ENCODE data around the gene LPO. TPM values are rescaled to one million over a fixed set of nuclear protein-coding genes. Genes with fewer than 3 reads are reported as not detected.

Gene LPO
- total RNA-seq, 1 donor from 2014 or later = not detected

DNA sequence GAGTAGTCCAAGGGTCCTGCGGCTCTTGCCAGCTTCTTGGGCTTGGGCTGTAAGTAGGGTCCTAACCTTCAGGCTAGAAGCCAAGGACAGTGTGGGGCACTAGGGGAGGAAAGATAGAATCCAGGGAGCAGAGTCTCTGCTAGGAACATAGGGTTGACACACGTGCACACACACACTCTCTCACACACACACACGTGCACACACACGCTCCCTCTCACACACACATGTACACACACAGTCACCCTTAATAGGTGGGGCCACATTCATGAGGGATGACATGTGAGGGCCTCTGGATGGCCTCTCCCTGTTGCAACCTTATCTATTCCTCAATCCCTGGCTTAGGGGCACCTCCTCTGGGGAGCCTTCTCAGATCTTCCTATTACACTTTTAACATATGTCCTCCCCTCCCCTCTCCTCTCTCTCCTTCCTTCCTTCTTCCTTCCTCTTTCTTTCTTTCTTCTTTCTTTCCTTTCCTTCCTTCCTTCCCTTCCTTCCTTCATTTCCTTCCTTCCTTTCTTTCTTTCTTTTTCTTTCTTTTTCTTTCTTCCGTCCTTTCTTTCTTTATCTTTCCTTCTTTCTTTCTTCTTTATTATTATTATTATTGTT is 42.8 kb upstream of the LPO start:
- ChIA-PET CTCF (no interaction called here), POLR2A (no interaction called here)
- Mint-ChIP-seq H3K36me3 (ENCODE audit: low read depth) (no peaks in the 10 kb centered on the region), H3K9me3 (no peaks in the 10 kb centered on the region), H3K4me3 (no peak overlapping the region), H3K27ac (no peak overlapping the region), H3K27me3 (peaks cover 30% of the 10 kb centered on the region), H3K4me1 (peaks cover 2% of the 10 kb centered on the region)
- ATAC-seq (ENCODE audit: low read depth) = no peak
- intact Hi-C loops (cut with micrococcal nuclease) = no loop called here
- DNase-seq = no peak
- TF ChIP-seq, protein P1, sequence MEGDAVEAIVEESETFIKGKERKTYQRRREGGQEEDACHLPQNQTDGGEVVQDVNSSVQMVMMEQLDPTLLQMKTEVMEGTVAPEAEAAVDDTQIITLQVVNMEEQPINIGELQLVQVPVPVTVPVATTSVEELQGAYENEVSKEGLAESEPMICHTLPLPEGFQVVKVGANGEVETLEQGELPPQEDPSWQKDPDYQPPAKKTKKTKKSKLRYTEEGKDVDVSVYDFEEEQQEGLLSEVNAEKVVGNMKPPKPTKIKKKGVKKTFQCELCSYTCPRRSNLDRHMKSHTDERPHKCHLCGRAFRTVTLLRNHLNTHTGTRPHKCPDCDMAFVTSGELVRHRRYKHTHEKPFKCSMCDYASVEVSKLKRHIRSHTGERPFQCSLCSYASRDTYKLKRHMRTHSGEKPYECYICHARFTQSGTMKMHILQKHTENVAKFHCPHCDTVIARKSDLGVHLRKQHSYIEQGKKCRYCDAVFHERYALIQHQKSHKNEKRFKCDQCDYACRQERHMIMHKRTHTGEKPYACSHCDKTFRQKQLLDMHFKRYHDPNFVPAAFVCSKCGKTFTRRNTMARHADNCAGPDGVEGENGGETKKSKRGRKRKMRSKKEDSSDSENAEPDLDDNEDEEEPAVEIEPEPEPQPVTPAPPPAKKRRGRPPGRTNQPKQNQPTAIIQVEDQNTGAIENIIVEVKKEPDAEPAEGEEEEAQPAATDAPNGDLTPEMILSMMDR (IDR thresholded peaks at IDR 0.05) = no peak

DNA sequence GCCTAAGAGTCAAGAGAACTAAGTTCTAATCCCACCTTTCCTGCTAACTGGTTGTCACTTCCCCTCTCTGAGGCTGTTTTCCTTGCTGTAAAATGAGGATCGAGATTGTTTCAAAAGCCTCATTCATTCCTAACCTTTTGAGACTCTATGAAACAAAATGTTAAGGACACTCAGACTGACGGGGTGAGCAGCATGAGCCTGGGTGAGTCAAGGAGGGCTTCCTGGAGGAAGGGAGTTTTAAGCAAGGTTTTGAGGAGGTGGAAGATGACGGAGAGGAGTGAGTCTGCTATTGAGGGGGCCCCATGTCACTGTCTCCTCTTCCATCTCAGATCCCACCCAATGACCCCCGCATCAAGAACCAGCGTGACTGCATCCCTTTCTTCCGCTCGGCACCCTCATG is 41.8 kb upstream of the LPO start:
- ChIA-PET POLR2A (no interaction called here), CTCF (no interaction called here)
- TF ChIP-seq, protein P1 (IDR thresholded peaks at IDR 0.05) = no peak
- no peaks in the 10 kb centered on the region for H3K9me3 Mint-ChIP-seq
- H3K36me3 Mint-ChIP-seq (ENCODE audit: low read depth) = no peaks in the 10 kb centered on the region
- ATAC-seq (ENCODE audit: low read depth) = no peak
- H3K27ac Mint-ChIP-seq = no peak overlapping the region
- H3K4me3 Mint-ChIP-seq = no peak overlapping the region
- DNase-seq = no peak
- H3K27me3 Mint-ChIP-seq = peaks cover 27% of the 10 kb centered on the region
- intact Hi-C loops (cut with micrococcal nuclease) = no loop called here
- H3K4me1 Mint-ChIP-seq = peaks cover 2% of the 10 kb centered on the region

DNA sequence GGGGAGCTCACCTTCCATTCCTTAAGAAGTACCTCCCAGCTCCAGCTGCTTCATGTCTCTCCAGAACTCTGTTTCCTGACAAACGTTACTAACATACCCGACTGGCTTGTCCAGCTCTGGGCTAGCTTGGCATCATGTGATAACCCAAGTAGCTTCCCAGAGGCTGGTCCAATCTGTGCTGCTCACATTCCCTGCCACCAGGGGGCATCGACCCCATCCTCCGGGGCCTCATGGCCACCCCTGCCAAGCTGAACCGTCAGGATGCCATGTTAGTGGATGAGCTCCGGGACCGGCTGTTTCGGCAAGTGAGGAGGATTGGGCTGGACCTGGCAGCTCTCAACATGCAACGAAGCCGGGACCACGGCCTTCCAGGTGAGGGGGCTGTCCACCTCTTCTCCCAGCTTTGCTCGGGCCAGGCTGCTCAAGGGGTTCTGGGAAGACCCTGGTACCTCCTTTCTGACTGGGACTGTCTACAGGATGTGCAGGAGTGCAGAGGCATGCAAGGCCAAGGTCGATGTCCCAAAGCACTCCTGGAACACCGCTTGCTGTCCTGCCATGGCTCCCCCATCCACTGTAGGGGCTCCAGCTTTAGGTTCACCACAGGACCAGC is 38.3 kb upstream of the LPO start:
- TF ChIP-seq, protein P1 (IDR thresholded peaks at IDR 0.05) = no peak
- intact Hi-C loops (cut with micrococcal nuclease) = loop anchor here (1.0 kb wide), 2 partner anchors 49 to 247 kb away; no protein-coding TSS in a partner anchor
- peak; percentile 82 for ATAC-seq (ENCODE audit: low read depth)
- Mint-ChIP-seq H3K9me3 (no peaks in the 10 kb centered on the region), H3K27ac (no peak overlapping the region), H3K27me3 (peaks cover 27% of the 10 kb centered on the region), H3K4me1 (peaks cover 2% of the 10 kb centered on the region), H3K4me3 (no peak overlapping the region), H3K36me3 (ENCODE audit: low read depth) (no peaks in the 10 kb centered on the region)
- ChIA-PET POLR2A (interaction anchor here (1.0 to 1.1 kb wide), 2 partner anchors 50 to 144 kb away, joined by 3 to 4 read pairs; no protein-coding TSS in a partner anchor), CTCF (interaction anchor here (0.7 to 3.7 kb wide), 14 partner anchors 9 to 250 kb away, joined by 3 to 35 read pairs (median 4); partner anchors contain the start of gene MKS1)
- DNase-seq = peak; percentile 35

DNA sequence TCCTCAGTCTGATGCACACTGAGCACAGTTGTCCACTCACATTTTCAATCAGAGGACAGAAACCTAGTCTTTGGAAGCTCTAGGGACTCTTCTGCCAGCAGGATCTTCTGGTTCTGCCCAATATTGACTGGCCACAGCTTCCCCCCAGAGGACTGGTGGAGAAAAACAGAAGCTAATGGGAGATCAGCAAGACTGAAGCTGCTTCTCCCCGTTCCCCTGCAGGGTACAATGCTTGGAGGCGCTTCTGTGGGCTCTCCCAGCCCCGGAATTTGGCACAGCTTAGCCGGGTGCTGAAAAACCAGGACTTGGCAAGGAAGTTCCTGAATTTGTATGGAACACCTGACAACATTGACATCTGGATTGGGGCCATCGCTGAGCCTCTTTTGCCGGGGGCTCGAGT is 35.5 kb upstream of the LPO start:
- CTCF ChIA-PET = interaction anchor here (1.2 kb wide), 1 partner anchor 47 kb away, joined by 5 read pairs; no protein-coding TSS in a partner anchor
- H3K9me3 Mint-ChIP-seq = no peaks in the 10 kb centered on the region

DNA sequence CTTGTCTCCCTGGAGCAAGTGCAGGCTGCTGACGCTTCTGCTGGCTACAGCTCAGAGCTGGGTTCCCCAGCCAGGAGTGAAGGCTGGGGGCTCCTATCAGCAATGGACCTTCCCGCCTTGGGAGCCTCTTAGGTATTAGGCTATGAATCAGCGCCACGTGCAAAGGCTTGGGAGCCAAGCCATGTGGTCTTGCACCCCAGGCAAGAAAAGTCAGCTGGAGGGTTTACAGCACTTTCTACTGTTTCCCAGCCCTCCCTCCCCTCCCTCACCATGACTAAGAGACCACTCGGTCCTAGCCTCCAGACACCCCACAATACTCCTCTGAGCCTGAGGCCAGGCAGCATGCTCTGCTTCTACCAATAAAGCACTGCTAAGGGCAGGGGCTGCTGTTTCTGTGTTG is 33.6 kb upstream of the LPO start:
- TF ChIP-seq, protein P1 (IDR thresholded peaks at IDR 0.05) = no peak
- CTCF ChIA-PET = no interaction called here
- Mint-ChIP-seq H3K9me3 (no peaks in the 10 kb centered on the region), H3K4me3 (no peak overlapping the region), H3K27me3 (peaks cover 2% of the 10 kb centered on the region), H3K27ac (no peak overlapping the region), H3K4me1 (peaks cover 2% of the 10 kb centered on the region), H3K36me3 (ENCODE audit: low read depth) (peaks cover 12% of the 10 kb centered on the region)
- intact Hi-C loops (cut with micrococcal nuclease) = no loop called here
- POLR2A ChIA-PET = no interaction called here
- DNase-seq = no peak
- ATAC-seq (ENCODE audit: low read depth) = no peak

More for the DNA sequence above, 35.5 kb upstream of the LPO start:
- Mint-ChIP-seq H3K4me1 (peaks cover 2% of the 10 kb centered on the region), H3K4me3 (no peak overlapping the region), H3K27me3 (peaks cover 13% of the 10 kb centered on the region), H3K36me3 (ENCODE audit: low read depth) (peaks cover 3% of the 10 kb centered on the region), H3K27ac (no peak overlapping the region)
- POLR2A ChIA-PET = no interaction called here
- ATAC-seq (ENCODE audit: low read depth) (no peak), DNase-seq (no peak)
- intact Hi-C loops (cut with micrococcal nuclease) = no loop called here
- TF ChIP-seq, protein P1 (IDR thresholded peaks at IDR 0.05) = no peak

Data from activated B cell treated with CpG ODN at 0.5 μM for 24 hours (primary cell).